Thyroid gland (tissue), 4 donors: Measurements from ENCODE around the gene BHLHE41. TPM values are rescaled to one million over a fixed set of nuclear protein-coding genes. Genes with fewer than 3 reads are reported as not detected.
A peak's percentile ranks its signal among the peaks of the same experiment; 100 is the strongest.

Source experiments
- DNase-seq, 2 donors: peaks; one replicate each; pipeline ENCODE4 v3.0.0-alpha.2; 2019
- H3K27ac ChIP-seq, 3 donors: fragments of 200-600 bp; sonication (generic); 1 replicate in 2 of 3; 2 replicates in 1 of 3; pipeline ENCODE4 v1.5.1; 2016 to 2019; ENCODE audit warnings: mild to moderate bottlenecking in 1 of 3, moderate library complexity in 1 of 3
- H3K27me3 ChIP-seq: fragments of 200-600 bp; sonication (generic); one replicate; pipeline ENCODE4 v1.5.1; 2019
- H3K36me3 ChIP-seq, 2 donors: fragments of 200-600 bp; sonication (generic); one replicate each; pipeline ENCODE4 v1.5.1; 2016 to 2019
- H3K4me1 ChIP-seq, 2 donors: fragments of 200-600 bp; sonication (generic); one replicate each; pipeline ENCODE4 v1.5.1; 2017 to 2019
- H3K4me3 ChIP-seq, 3 donors: fragments of 200-600 bp; sonication (generic); replicated peaks in 1 of 3; 1 replicate in 2 of 3; 2 replicates in 1 of 3; pipeline ENCODE4 v1.5.1; 2016; ENCODE audit warnings: mild to moderate bottlenecking in 1 of 3
- H3K9me3 ChIP-seq: fragments of 200-600 bp; sonication (generic); one replicate; pipeline ENCODE4 v1.5.1; 2017
- POLR2A ChIP-seq, 2 donors: fragments of 450-650 bp; IDR thresholded peaks; one replicate each; pipeline ENCODE4 v1.6.1; 2017; ENCODE audit warnings: antibody characterized with exemption in 2 of 2, mild to moderate bottlenecking in 2 of 2, moderate library complexity in 1 of 2
- whole genome bisulfite sequencing, 2 donors: methylation state at CpG; one replicate each; pipeline ENCODE4 v1.1.5; 2017; 5-methylcytosine and 5-hydroxymethylcytosine counted together
- intact Hi-C: fragments of 100-400 bp; cut with DNase I; formaldehyde crosslinking; loops from one replicate; pipeline ENCODE4 v1.15.1; 2023
- total RNA-seq, 4 donors: library from RNA; depleted of rRNA; stranded (reverse); fragments of >200 nt; gene quantifications; one replicate each; pipeline ENCODE4 v1.2.3, GENCODE V29; 2016
- TF ChIP-seq, protein P1 (sequence below), 6 experiments: fragments of 200-600 bp in 3 of 6; fragments of 450-650 bp in 3 of 6; sonication (generic) in 3 of 6; IDR thresholded peaks; one replicate each; pipeline ENCODE4 v1.5.1; 2016 to 2019; ENCODE audit warnings: antibody characterized with exemption in 6 of 6, mild to moderate bottlenecking in 2 of 6, inconsistent platforms in 1 of 6, moderate library complexity in 1 of 6

BHLHE41 gene
- total RNA-seq, 4 donors from 2014 or later, result 32.6 to 67.4 (median 34.3) TPM

GRCh38 chr12:26112232-26112631 is 12.6 kb downstream of the BHLHE41 start:
- H3K27ac ChIP-seq, result no peak overlapping the region
- 83% methylated on average over 6 of the region's 6 CpGs for WGBS, 2 donors
- H3K4me1 ChIP-seq, result peaks cover 20 to 32% of the 10 kb centered on the region in 2 donors

GRCh38 chr12:26109343-26109881 is 15.4 kb downstream of the BHLHE41 start:
- Histone ChIP-seq H3K4me1 (peaks cover 15 to 20% of the 10 kb centered on the region in 2 donors), H3K36me3 (no peaks in the 10 kb centered on the region), H3K27me3 (no peaks in the 10 kb centered on the region), H3K9me3 (no peaks in the 10 kb centered on the region), H3K27ac (peak overlapping the region; percentile 74 to 94 (median 80)), H3K4me3 (no peak overlapping the region)
- DNase-seq, result peak; percentile 81
- intact Hi-C loops, result no loop called here
- peak in 1 of 2 donors; percentile 55 for TF ChIP-seq POLR2A (IDR thresholded peaks at IDR 0.05)
- TF ChIP-seq, protein P1, sequence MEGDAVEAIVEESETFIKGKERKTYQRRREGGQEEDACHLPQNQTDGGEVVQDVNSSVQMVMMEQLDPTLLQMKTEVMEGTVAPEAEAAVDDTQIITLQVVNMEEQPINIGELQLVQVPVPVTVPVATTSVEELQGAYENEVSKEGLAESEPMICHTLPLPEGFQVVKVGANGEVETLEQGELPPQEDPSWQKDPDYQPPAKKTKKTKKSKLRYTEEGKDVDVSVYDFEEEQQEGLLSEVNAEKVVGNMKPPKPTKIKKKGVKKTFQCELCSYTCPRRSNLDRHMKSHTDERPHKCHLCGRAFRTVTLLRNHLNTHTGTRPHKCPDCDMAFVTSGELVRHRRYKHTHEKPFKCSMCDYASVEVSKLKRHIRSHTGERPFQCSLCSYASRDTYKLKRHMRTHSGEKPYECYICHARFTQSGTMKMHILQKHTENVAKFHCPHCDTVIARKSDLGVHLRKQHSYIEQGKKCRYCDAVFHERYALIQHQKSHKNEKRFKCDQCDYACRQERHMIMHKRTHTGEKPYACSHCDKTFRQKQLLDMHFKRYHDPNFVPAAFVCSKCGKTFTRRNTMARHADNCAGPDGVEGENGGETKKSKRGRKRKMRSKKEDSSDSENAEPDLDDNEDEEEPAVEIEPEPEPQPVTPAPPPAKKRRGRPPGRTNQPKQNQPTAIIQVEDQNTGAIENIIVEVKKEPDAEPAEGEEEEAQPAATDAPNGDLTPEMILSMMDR (IDR thresholded peaks at IDR 0.05), result no peak
- 23 to 30% methylated on average over 10 of the region's 10 CpGs for WGBS, 2 donors

More at GRCh38 chr12:26112232-26112631, 12.6 kb downstream of the BHLHE41 start:
- TF ChIP-seq, protein P1 (IDR thresholded peaks at IDR 0.05), result no peak
- DNase-seq, result no peak
- Histone ChIP-seq H3K9me3 (no peaks in the 10 kb centered on the region), H3K4me3 (no peak overlapping the region), H3K36me3 (no peaks in the 10 kb centered on the region), H3K27me3 (no peaks in the 10 kb centered on the region)
- intact Hi-C loops, result no loop called here

GRCh38 chr12:26108915-26109314 is 15.9 kb downstream of the BHLHE41 start:
- WGBS, 2 donors, result 26 to 58% methylated on average over 2 of the region's 2 CpGs

DNA sequence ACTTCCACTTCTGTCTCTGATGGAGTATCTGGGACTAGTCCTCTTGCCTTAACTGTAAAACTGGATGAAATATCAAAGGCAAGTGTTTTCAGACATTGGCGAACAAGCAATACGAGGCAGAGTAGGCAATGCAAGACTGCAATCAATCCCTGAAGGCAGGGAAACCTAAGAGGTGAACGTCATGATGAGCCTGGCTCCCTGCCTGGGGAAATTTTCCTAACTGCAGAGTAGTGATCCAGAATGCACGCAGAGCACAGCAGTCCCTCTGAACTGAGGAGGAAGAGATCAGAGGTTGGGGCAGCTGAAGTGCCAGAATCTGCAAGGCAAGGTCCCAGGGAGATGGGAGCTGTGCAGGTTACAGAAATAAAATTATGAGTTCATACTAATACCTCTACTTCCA is 18.5 kb downstream of the BHLHE41 start:
- Histone ChIP-seq H3K27me3 (no peaks in the 10 kb centered on the region), H3K4me3 (no peak overlapping the region), H3K36me3 (no peaks in the 10 kb centered on the region), H3K4me1 (peaks cover 13 to 19% of the 10 kb centered on the region in 2 donors), H3K9me3 (no peaks in the 10 kb centered on the region), H3K27ac (no peak overlapping the region)
- intact Hi-C loops, result no loop called here
- no peak for TF ChIP-seq POLR2A (IDR thresholded peaks at IDR 0.05)
- TF ChIP-seq, protein P1 (IDR thresholded peaks at IDR 0.05), result no peak
- 66 to 70% methylated on average over 4 of the region's 4 CpGs for WGBS, 2 donors
- DNase-seq, result no peak

More at GRCh38 chr12:26108915-26109314, 15.9 kb downstream of the BHLHE41 start:
- H3K27ac ChIP-seq, result peak overlapping the region; percentile 74 to 94 (median 80)
- H3K36me3 ChIP-seq, result no peaks in the 10 kb centered on the region
- H3K4me3 ChIP-seq, result no peak overlapping the region
- H3K27me3 ChIP-seq, result no peaks in the 10 kb centered on the region
- no peaks in the 10 kb centered on the region for H3K9me3 ChIP-seq
- intact Hi-C loops, result no loop called here
- peak in 1 of 2 donors; percentile 12 for DNase-seq
- TF ChIP-seq, protein P1 (IDR thresholded peaks at IDR 0.05), result no peak
- TF ChIP-seq POLR2A (IDR thresholded peaks at IDR 0.05), result no peak
- peaks cover 15 to 20% of the 10 kb centered on the region in 2 donors for H3K4me1 ChIP-seq

DNA sequence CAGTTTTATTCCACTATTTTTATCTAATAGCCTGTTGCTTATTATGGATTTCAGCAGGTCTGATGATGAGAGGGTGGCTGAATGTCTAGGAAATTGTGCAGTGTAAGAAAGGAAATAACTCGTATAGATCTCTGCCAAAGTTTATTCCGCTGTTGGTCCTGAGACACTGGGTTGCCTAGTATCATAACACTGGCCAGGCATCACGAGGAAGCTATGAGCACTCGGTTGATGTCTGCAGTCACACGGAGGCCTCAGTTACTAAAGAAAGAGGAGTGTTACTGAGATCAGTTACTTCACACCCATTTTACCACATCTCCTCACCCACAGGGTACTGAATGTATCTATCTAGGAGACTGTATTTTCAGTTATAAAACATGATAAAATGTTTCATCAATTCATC is 21.9 kb downstream of the BHLHE41 start:
- no peak overlapping the region for H3K27ac ChIP-seq
- H3K36me3 ChIP-seq, result no peaks in the 10 kb centered on the region
- intact Hi-C loops, result no loop called here
- 79 to 80% methylated on average over 5 of the region's 5 CpGs for WGBS, 2 donors
- H3K4me3 ChIP-seq, result no peak overlapping the region
- TF ChIP-seq, protein P1 (IDR thresholded peaks at IDR 0.05), result no peak
- no peak for TF ChIP-seq POLR2A (IDR thresholded peaks at IDR 0.05)
- no peaks in the 10 kb centered on the region for H3K27me3 ChIP-seq
- peaks cover 5 to 12% of the 10 kb centered on the region in 2 donors for H3K4me1 ChIP-seq
- DNase-seq, result no peak
- no peaks in the 10 kb centered on the region for H3K9me3 ChIP-seq
